ENCODE data around the gene WDTC1.
"Not testable (repeated sequence)": the region's sequence is repeated elsewhere in the genome, so short reads cannot be mapped to it uniquely, and the experiment has no call there.

The WDTC1 gene

GRCh38 chr1:27234049-27234882 lies at the start of gene WDTC1:
Gene WDTC1, plus strand, starts transcription at chr1:27234632. Its CDS starts 26,423 bp downstream, at chr1:27261055.
- DNase-seq, result peak; percentile 97

- not testable (repeated sequence) for DNase-seq
Measured at GRCh38 chr1:27184665-27185064, 49.8 kb upstream of the WDTC1 start.

- DNase-seq, result no peak
Measured at GRCh38 chr1:27192039-27192529, 42.3 kb upstream of the WDTC1 start.

- DNase-seq, result no peak
Measured at GRCh38 chr1:27193194-27193593, 41.2 kb upstream of the WDTC1 start.

- DNase-seq, result no peak
Measured at GRCh38 chr1:27201295-27201694, 33.1 kb upstream of the WDTC1 start.

GRCh38 chr1:27203946-27204345 lies 30.5 kb upstream of the WDTC1 start:
- no peak for DNase-seq

GRCh38 chr1:27207238-27207637 lies 27.2 kb upstream of the WDTC1 start:
- DNase-seq, result not testable (repeated sequence)

- not testable (repeated sequence) for DNase-seq
Measured at GRCh38 chr1:27208143-27208850, 26.1 kb upstream of the WDTC1 start.

- DNase-seq, result no peak
Measured at GRCh38 chr1:27216466-27216865, 18.0 kb upstream of the WDTC1 start.

- no peak for DNase-seq
Measured at GRCh38 chr1:27217401-27217800, 17.0 kb upstream of the WDTC1 start.

- DNase-seq, result no peak
Measured at GRCh38 chr1:27218736-27219135, 15.7 kb upstream of the WDTC1 start.

- DNase-seq, result no peak
Measured at GRCh38 chr1:27220096-27220495, 14.3 kb upstream of the WDTC1 start.

GRCh38 chr1:27220702-27221497 lies 13.5 kb upstream of the WDTC1 start:
- DNase-seq, result not testable (repeated sequence)

GRCh38 chr1:27225621-27226020 lies 8.8 kb upstream of the WDTC1 start:
- no peak for DNase-seq

- DNase-seq, result no peak
Measured at GRCh38 chr1:27227765-27228164, 6.7 kb upstream of the WDTC1 start.

- DNase-seq, result peak; percentile 1
Measured at GRCh38 chr1:27233667-27234048, 774 bp upstream of the WDTC1 start.

- no peak for DNase-seq
Measured at GRCh38 chr1:27235827-27236226, 1.4 kb downstream of the WDTC1 start.

- DNase-seq, result no peak
Measured at GRCh38 chr1:27237112-27237511, 2.7 kb downstream of the WDTC1 start.

- DNase-seq, result no peak
Measured at GRCh38 chr1:27238032-27238431, 3.6 kb downstream of the WDTC1 start.

GRCh38 chr1:27241677-27242076 lies 7.2 kb downstream of the WDTC1 start:
- DNase-seq, result no peak

GRCh38 chr1:27243665-27244064 lies 9.2 kb downstream of the WDTC1 start:
- DNase-seq, result not testable (repeated sequence)

GRCh38 chr1:27246194-27246593 lies 11.8 kb downstream of the WDTC1 start:
- DNase-seq, result no peak

GRCh38 chr1:27253596-27253995 lies 19.2 kb downstream of the WDTC1 start:
- no peak for DNase-seq
